Measurements from ENCODE around the gene UNC13B.

DNA sequence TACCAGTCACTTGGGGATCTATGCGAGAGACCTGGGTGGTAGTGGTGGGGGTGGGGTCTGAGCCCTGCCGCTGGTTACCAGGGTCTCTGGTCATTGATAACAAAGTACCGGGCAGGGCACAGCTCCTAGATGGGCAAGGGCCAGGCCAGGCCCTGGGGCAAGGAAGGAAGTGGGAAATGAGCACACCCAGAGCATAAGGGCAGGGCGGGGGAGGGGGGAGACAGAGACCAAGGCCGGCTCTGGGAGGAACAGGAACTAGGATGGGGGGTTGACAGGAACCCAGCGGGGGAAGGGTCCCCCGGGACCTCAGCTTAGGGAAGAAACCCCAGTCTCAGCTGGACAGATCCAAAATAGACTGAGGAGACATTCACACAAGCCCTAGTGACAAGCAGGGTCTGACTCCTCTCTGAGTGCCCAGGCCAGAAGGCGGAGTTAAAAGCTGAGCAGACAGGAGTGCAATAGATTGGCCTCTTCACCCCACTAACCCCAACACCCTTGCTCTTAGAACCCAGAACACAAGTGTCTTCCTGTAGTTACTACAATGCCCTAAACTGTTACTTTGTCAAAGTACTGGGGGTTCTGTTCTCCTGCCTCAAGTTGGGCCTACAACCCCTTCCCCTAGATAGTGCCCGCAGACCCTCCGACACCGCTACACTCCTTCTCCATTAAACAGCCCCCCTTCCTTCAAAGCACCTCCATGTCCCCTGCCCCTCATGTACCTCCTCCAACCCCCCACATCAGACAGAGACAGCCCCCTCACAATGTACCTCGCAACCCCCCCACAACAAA is 46.8 kb upstream of the UNC13B start:
- TF ChIP-seq CTCF (IDR thresholded peaks at IDR 0.05; ENCODE audit: control extremely low read depth in 1 of 3, insufficient read depth in 1 of 3, low read depth in 1 of 3, low read length in 3 of 3): no peak
- TF ChIP-seq POLR2A (IDR thresholded peaks at IDR 0.05; ENCODE audit: control extremely low read depth in 1 of 2, low read depth in 2 of 2, low read length in 2 of 2): no peak
- TF ChIP-seq NRF1 (IDR thresholded peaks at IDR 0.05; ENCODE audit: low read depth, low read length): no peak
- no peak for TF ChIP-seq KDM1A (IDR thresholded peaks at IDR 0.05; ENCODE audit: borderline replicate concordance, low read length)
- TF ChIP-seq SP4 (IDR thresholded peaks at IDR 0.05; ENCODE audit: low read length): no peak
- TF ChIP-seq POLR2AphosphoS5 (IDR thresholded peaks at IDR 0.05; ENCODE audit: low read depth, low read length): no peak
- no peak for TF ChIP-seq PHF8 (conservative IDR thresholded peaks at IDR 0.05; ENCODE audit: low read depth, low read length)
- no peak for TF ChIP-seq ASH2L (IDR thresholded peaks at IDR 0.05; ENCODE audit: low read length)
- TF ChIP-seq EP300 (IDR thresholded peaks at IDR 0.05; ENCODE audit: borderline replicate concordance in 1 of 2, low read depth in 2 of 2, low read length in 2 of 2): no peak
- TF ChIP-seq, protein P1, sequence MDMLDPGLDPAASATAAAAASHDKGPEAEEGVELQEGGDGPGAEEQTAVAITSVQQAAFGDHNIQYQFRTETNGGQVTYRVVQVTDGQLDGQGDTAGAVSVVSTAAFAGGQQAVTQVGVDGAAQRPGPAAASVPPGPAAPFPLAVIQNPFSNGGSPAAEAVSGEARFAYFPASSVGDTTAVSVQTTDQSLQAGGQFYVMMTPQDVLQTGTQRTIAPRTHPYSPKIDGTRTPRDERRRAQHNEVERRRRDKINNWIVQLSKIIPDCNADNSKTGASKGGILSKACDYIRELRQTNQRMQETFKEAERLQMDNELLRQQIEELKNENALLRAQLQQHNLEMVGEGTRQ (IDR thresholded peaks at IDR 0.05; ENCODE audit: low read length): no peak
- no peak for TF ChIP-seq EGR1 (IDR thresholded peaks at IDR 0.05; ENCODE audit: borderline replicate concordance, low read depth, low read length)
